Gastroesophageal sphincter (tissue), 3 donors: Measurements from ENCODE around the gene CMSS1.

ENCODE experiments used
- EP300 ChIP-seq: sonication (generic); formaldehyde crosslinking; IDR thresholded peaks from one replicate; pipeline ENCODE4 v1.6.1; 2017; ENCODE audit warnings: antibody characterized with exemption, mild to moderate bottlenecking
- POLR2AphosphoS5 ChIP-seq: sonication (generic); formaldehyde crosslinking; IDR thresholded peaks from one replicate; pipeline ENCODE4 v1.6.1; 2017; ENCODE audit warnings: antibody characterized with exemption
- TF ChIP-seq, protein P1 (sequence below), 4 experiments: fragments of 200-600 bp in 2 of 4; fragments of 450-650 bp in 2 of 4; sonication (generic) in 1 of 4; IDR thresholded peaks; one replicate each; pipeline ENCODE4 v1.5.1; 2017 to 2019; ENCODE audit warnings: antibody characterized with exemption in 4 of 4, mild to moderate bottlenecking in 2 of 4, moderate library complexity in 2 of 4

DNA sequence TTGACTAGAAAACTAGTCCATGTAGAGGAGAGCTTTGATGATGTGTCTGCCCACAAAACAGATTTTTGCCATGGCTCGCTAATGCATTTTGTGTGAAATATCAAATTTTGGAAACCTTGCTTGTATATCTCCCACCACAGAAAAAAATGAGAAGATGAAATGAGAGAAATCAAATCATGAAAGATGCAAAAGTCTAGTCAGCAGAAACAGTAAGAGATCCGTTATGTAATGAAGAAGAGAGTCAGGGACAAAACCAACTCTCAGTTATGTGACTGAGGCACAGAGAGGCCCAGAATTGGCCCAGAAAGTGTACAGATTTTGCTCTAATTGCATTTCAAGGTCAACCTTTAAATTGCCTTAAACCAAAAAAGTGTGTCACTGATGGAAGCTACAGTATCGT, 189.7 kb downstream of the CMSS1 start:
- TF ChIP-seq, protein P1, sequence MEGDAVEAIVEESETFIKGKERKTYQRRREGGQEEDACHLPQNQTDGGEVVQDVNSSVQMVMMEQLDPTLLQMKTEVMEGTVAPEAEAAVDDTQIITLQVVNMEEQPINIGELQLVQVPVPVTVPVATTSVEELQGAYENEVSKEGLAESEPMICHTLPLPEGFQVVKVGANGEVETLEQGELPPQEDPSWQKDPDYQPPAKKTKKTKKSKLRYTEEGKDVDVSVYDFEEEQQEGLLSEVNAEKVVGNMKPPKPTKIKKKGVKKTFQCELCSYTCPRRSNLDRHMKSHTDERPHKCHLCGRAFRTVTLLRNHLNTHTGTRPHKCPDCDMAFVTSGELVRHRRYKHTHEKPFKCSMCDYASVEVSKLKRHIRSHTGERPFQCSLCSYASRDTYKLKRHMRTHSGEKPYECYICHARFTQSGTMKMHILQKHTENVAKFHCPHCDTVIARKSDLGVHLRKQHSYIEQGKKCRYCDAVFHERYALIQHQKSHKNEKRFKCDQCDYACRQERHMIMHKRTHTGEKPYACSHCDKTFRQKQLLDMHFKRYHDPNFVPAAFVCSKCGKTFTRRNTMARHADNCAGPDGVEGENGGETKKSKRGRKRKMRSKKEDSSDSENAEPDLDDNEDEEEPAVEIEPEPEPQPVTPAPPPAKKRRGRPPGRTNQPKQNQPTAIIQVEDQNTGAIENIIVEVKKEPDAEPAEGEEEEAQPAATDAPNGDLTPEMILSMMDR (IDR thresholded peaks at IDR 0.05) = no peak
- no peak for TF ChIP-seq EP300
- TF ChIP-seq POLR2AphosphoS5 = no peak
